Stimulated activated CD4-positive, alpha-beta T cell treated with anti-CD3 and anti-CD28 coated beads, Interleukin-4, amount 100 ng/mL, for 48 hours (primary cell): ENCODE data around the gene E2F1.
A peak's percentile ranks its signal among the peaks of the same experiment; 100 is the strongest.

Experiments
- DNase-seq, 2 donors: peaks; one replicate each; pipeline ENCODE4 v3.0.0-alpha.2; 2020; ENCODE audit warnings: low read depth in 2 of 2

E2F1 gene

DNA sequence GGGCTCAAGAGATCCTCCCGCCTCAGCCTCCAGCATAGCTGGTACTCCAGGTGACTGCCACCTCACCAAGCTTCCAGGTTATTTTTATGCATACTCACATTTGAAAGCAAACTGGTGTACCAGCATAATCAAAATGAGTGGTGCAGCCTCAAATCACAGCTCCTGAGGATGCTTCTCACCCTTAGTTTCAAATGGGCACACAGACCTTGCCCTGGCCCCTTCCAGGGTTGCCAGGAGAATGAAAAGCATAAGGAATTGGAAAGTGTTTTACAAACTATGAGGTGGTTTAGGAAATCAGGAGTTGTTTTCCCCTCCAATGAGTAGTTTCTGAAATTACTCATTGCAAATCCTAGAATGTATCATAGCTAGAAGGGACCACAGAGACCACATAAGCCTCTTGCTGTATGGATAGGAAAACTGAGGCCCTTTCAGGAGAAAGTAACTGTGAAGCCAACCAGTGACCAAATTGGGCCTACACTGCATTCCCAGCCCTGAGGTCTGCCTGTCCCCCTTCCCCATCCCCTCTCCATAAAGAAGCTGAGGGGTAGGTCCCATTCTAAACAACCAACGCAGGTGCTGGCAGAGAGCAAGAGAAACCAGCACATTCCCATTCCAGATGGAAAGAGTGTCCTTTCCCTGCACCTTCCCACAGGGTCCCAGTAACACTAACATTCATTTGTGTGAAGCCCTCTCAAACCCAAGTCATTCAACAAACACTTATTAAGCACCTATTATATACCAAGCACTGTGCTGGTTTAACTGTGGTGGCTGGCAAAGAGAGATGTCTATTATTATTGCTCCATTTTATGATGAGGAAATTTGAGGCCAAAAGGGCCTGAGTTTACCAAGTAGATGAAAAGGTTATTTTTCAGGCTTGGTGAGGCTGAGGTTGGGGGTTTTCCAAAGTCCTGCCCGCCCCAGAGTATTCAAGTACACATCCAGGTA, 2.1 kb upstream of the E2F1 start:
- DNase-seq = no peak

DNA sequence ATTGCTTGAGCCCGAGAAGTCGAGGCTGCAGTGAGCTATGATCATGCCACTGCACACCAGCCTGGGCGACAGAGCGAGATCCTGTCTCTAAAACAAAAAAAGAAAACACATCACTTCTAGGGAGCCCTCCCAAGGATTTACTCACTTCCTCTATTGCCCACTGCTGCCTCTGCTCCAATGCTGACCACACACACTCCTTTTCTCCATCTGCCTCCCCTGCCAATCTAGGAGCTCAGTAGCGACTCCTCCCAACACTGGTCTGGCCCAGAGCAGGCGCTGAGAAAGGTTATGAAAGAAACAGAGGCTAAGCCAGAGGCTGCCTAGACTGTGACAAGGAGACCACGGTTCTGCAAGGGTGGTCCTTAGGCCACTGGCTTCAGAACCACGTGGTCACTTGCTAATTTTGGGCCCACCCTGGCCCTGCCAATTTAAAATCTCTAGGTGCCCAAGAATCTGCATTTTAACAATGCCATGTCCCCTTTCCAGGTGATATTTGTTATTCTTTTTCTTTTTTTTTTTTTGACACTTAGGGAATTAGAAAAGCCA, 1.3 kb upstream of the E2F1 start:
- DNase-seq = no peak

DNA sequence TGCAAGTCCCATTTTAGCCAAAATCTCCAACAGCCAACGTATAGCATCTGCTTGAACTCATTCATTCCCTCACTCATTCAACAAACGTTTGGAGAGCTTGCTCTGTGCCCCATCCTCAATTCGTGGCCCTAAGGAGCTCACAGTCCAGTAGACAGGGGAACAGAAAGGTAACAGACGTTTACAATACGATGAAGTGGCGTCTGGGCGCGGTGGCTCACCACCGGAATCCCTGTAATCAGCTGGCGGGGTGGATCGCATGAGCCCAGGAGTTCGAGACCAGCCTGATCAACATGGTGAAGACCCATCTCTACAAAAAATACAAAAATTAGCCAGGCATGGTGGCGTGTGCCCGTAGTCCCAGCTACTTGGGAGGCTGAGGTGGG, 790 bp upstream of the E2F1 start:
- no peak for DNase-seq

GRCh38 chr20:33685328-33686099, 671 bp downstream of the E2F1 start:
- DNase-seq = peak; percentile 65 to 66

DNA sequence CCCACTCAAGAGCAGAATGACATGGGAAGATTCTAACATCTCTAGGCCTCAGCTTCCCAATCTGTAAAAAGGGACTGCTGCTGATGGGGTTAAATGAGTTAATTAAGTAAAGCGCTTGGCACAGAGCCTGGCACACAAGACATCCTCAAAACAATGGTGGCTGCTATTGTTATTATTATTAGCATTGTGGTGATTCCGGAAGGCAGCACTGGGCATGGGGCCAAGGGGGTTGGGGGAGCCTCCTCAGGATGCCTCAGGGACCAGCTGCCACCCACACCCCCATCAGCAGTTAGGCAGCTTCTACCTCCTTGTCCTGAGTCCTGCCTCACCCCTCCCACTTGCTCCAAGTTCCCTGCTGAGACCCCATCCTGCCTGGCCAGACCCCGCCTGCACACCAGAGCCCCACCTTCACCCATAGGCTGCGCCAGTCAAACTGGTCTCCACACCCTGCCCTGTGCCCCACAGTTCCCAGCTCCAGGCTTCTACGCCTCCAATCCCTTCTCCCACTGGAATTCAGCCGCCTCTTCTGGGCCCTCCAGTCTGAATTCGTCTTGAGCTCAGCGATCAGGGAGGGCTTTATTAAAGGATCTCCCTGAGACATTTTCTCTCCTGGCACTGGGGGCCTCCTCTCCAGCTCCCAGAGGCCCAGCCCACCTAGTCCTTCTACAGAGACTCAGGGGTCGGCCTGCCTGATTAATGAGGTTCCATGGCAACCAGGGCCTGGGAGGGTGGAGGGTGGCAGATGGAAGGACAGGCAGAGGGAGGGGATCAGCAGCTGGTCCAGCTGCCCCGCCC, 1.5 kb downstream of the E2F1 start:
- DNase-seq = no peak

DNA sequence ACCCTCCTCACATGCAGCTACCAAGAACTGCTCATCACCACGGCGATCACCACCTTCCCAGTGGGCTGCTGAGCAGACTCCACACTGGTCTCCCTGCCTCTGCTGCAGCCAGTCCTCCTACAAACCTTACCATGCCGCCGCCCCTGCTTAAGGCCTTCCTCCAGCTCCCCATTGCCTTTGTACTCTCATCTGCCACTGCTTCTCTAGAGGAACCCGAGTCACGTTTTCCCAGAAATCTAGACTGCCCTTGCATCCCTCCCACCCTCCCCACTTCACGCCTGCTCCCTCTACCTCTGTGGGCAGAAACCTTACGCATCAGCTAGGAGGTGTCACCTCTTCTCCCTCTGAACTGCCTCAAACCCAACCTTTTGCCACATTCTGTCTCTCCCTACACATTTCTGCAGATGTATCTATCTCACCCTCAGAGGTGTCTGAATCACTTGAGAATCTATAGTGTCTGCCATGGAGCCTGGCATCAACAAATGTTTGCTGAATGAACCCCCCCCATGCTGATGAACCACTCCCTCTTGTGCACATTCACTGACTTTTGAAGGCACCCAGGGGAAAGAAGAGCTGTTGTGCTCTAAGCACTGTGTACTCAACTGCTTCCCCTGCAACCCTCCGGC, 4.3 kb downstream of the E2F1 start:
- no peak for DNase-seq

- no peak for DNase-seq
Observed at GRCh38 chr20:33681288-33681687, 4.9 kb downstream of the E2F1 start.

GRCh38 chr20:33680686-33681085, 5.5 kb downstream of the E2F1 start:
- DNase-seq = no peak

DNA sequence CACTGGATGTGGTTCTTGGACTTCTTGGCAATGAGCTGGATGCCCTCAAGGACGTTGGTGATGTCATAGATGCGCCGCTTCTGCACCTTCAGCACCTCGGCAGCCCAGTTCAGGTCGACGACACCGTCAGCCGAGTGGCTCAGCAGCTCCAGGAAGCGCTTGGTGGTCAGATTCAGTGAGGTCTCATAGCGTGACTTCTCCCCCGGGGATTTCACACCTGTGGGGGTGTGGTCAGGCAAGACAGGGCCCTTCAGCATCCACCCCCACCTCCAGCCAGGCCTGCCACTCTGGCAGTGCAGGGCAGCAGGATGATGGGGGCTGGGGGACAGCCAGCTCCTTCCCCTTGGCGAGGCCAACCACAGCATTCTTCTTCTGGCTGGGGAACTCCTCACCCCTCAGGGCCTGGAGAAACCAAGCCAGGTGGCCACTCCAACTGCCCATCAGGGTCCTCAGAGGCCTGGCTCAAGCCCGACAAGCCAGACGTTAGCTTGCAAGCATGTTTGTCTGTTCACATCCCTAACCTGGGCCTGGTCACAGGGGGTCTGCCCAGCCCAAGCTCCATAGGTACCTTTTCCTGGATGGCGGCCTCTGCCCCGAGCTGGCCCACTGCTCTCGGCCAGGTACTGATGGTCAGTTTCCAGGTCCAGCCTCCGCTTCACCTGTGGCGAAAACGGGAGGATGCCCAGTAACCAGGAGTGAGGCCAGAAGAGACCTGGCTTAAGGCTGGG, 6.3 kb downstream of the E2F1 start:
- DNase-seq = no peak

DNA sequence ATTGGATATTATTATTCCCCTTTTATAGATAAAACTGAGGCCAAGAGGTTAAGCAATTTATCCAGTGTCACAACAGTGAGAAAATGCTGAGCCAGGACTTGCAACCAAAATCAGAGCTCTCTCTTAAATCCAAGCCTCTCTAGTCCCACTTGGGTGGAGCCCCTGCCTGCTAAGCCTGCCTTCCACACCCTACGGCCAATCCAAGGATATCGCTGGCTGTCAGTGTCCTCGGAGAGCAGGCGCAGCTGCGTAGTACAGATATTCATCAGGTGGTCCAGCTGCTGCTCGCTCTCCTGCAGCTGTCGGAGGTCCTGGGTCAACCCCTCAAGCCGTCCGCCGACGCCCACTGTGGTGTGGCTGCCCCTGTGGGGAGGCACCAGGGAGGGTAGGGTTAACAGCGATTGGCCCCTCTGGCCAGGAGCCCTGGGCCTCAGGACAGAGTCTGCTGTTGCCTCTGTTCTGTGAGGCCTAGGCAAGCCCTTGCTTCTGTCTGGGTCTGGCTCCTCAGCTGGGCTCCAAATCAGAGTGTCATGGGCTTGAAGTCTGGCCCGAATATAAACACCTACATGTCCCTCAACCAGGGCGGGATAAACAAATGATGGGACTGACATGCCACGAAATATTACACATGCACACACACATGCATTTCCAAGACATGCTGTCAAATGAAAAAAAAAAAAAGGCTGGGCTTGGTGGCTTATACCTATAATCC, 8.0 kb downstream of the E2F1 start:
- no peak for DNase-seq

DNA sequence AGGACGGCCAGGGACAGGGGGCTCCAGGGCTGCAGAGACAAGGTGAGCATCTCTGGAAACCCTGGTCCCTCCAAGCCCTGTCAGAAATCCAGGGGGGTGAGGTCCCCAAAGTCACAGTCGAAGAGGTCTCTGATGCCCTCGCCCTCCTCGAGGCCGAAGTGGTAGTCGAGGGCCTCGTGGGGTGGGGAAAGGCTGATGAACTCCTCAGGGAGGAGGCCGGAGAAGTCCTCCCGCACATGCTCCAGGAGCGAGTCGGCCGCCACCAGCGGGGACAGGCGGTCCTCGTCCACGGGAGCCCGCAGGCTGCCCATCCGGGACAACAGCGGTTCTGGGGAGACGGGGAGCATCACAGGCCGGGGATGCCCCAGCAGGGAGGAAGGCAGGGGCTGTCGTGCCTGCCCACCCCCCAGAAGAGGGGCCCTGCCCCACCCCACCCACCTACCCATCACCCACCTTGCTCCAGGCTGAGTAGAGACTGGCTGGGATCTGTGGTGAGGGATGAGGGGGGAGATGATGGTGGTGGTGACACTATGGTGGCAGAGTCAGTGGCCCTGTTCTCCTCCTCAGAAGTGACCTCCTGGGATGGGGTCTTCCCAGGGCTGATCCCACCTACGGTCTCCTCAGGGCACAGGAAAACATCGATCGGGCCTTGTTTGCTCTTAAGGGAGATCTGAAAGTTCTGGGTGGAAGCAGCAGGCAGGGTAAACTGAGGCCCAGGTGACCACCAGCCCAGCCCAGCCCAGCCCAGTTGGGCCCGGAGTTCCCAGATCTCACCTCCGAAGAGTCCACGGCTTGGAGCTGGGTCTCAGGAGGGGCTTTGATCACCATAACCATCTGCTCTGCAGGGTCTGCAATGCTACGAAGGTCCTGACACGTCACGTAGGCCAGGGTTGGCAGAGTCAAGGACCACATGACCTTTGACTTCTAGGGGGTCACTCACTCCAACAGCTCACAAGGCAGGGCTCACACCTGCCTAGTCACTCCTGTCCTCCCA, 9.2 kb downstream of the E2F1 start:
- DNase-seq = no peak

GRCh38 chr20:33676121-33676520, 10.1 kb downstream of the E2F1 start:
- DNase-seq = no peak

- no peak for DNase-seq
Observed at GRCh38 chr20:33675136-33675959, 10.8 kb downstream of the E2F1 start.

GRCh38 chr20:33674294-33675135, 11.7 kb downstream of the E2F1 start, which contains the start of gene NECAB3:
NECAB3 (minus strand) TSS chr20:33674428; CDS start chr20:33674352, 76 bp downstream.
- peak; percentile 55 to 62 for DNase-seq

- DNase-seq = no peak
Observed at GRCh38 chr20:33673410-33674293, 12.5 kb downstream of the E2F1 start.

DNA sequence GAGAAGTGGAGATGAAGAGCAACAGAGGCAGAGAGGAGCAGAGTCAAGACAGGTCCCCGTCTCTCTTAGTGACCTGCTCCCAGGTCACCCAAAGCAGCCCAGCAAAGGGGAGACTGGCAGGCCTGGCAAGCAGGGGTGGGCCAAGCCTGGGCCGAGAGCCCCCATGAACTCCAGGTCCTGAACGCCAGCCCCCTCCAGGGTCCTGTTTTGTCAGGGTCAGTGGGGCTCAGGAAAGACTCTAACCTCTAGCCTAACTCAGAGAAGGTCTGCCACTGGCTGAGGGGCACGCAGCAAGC, 13.1 kb downstream of the E2F1 start:
- no peak for DNase-seq
